Type B pancreatic cell (in vitro differentiated cells): ENCODE data around the gene OAS2. TPM values are rescaled to one million over a fixed set of nuclear protein-coding genes. Genes with fewer than 3 reads are reported as not detected.
"Not testable (repeated sequence)": the region's sequence is repeated elsewhere in the genome, so short reads cannot be mapped to it uniquely, and the experiment has no call there.

ENCODE experiments used
- DNase-seq: peaks from one replicate; pipeline ENCODE4 v3.0.0; 2021; ENCODE audit warnings: mixed read lengths; ENCODE audit not compliant: unreplicated experiment; ENCODE audit errors: extremely low spot score
- H3K27ac Mint-ChIP-seq: 2 replicates; pipeline ENCODE4 v1.8.0; 2021; ENCODE audit warnings: mild to moderate bottlenecking, mixed read lengths
- H3K27me3 Mint-ChIP-seq: 2 replicates; pipeline ENCODE4 v1.8.0; 2021; ENCODE audit warnings: mixed read lengths
- H3K36me3 Mint-ChIP-seq: 2 replicates; pipeline ENCODE4 v1.8.0; 2021; ENCODE audit warnings: mixed read lengths
- H3K4me1 Mint-ChIP-seq: one replicate; pipeline ENCODE4 v1.8.0; 2021; ENCODE audit warnings: mixed read lengths; ENCODE audit not compliant: unreplicated experiment
- H3K4me3 Mint-ChIP-seq: 2 replicates; pipeline ENCODE4 v1.8.0; 2021; ENCODE audit warnings: mild to moderate bottlenecking, mixed read lengths
- H3K9me3 Mint-ChIP-seq: 2 replicates; pipeline ENCODE4 v1.8.0; 2021; ENCODE audit warnings: mixed read lengths
- CTCF ChIP-seq: fragments of 200-600 bp; sonication (generic); conservative IDR thresholded peaks from 2 replicates; pipeline ENCODE4 v1.5.0; 2021; ENCODE audit warnings: antibody characterized with exemption, mild to moderate bottlenecking
- total RNA-seq: library from RNA; stranded (reverse); gene quantifications from 2 replicates; pipeline ENCODE4 v1.2.1, GENCODE V29; 2021; ENCODE audit warnings: low replicate concordance

The OAS2 gene
- total RNA-seq, 1 donor from 2014 or later = 1.8 TPM

GRCh38 chr12:112946236-112947000, 31.9 kb upstream of the OAS2 start:
- no peak overlapping the region for H3K4me3 Mint-ChIP-seq
- no peaks in the 10 kb centered on the region for H3K36me3 Mint-ChIP-seq
- no peak for DNase-seq
- TF ChIP-seq CTCF = no peak
- H3K27ac Mint-ChIP-seq = no peak overlapping the region
- no peaks in the 10 kb centered on the region for H3K27me3 Mint-ChIP-seq
- H3K4me1 Mint-ChIP-seq = no peaks in the 10 kb centered on the region
- H3K9me3 Mint-ChIP-seq = no peaks in the 10 kb centered on the region

GRCh38 chr12:112947314-112947713, 31.0 kb upstream of the OAS2 start:
- DNase-seq = no peak
- TF ChIP-seq CTCF = no peak
- Mint-ChIP-seq H3K4me3 (no peak overlapping the region), H3K27me3 (no peaks in the 10 kb centered on the region), H3K27ac (no peak overlapping the region), H3K9me3 (no peaks in the 10 kb centered on the region), H3K36me3 (no peaks in the 10 kb centered on the region), H3K4me1 (no peaks in the 10 kb centered on the region)

GRCh38 chr12:112947761-112948160, 30.6 kb upstream of the OAS2 start:
- Mint-ChIP-seq H3K4me3 (no peak overlapping the region), H3K27ac (no peak overlapping the region), H3K36me3 (no peaks in the 10 kb centered on the region), H3K9me3 (no peaks in the 10 kb centered on the region), H3K4me1 (no peaks in the 10 kb centered on the region), H3K27me3 (no peaks in the 10 kb centered on the region)
- DNase-seq = no peak
- no peak for TF ChIP-seq CTCF

- no peak overlapping the region for H3K27ac Mint-ChIP-seq
- DNase-seq = no peak
- H3K4me3 Mint-ChIP-seq = no peak overlapping the region
- H3K9me3 Mint-ChIP-seq = no peaks in the 10 kb centered on the region
- H3K27me3 Mint-ChIP-seq = no peaks in the 10 kb centered on the region
- no peaks in the 10 kb centered on the region for H3K36me3 Mint-ChIP-seq
- no peak for TF ChIP-seq CTCF
- H3K4me1 Mint-ChIP-seq = no peaks in the 10 kb centered on the region
Observed at GRCh38 chr12:112948806-112949205, 29.5 kb upstream of the OAS2 start.

- no peaks in the 10 kb centered on the region for H3K9me3 Mint-ChIP-seq
Observed at GRCh38 chr12:112950701-112951100, 27.6 kb upstream of the OAS2 start.

GRCh38 chr12:112957125-112957524, 21.2 kb upstream of the OAS2 start:
- not testable (repeated sequence) for H3K36me3 Mint-ChIP-seq, H3K4me3 Mint-ChIP-seq, DNase-seq, H3K4me1 Mint-ChIP-seq, H3K27ac Mint-ChIP-seq, H3K9me3 Mint-ChIP-seq
- H3K27me3 Mint-ChIP-seq = peaks cover 11% of the 10 kb centered on the region

More at GRCh38 chr12:112950701-112951100, 27.6 kb upstream of the OAS2 start:
- DNase-seq = no peak
- no peaks in the 10 kb centered on the region for H3K36me3 Mint-ChIP-seq
- H3K4me3 Mint-ChIP-seq = no peak overlapping the region
- no peak overlapping the region for H3K27ac Mint-ChIP-seq
- TF ChIP-seq CTCF = no peak
- no peaks in the 10 kb centered on the region for H3K4me1 Mint-ChIP-seq
- peaks cover 3% of the 10 kb centered on the region for H3K27me3 Mint-ChIP-seq
